Hepatocyte (in vitro differentiated cells): ENCODE measurements around the gene MEIS2. TPM values are rescaled to one million over a fixed set of nuclear protein-coding genes. Genes with fewer than 3 reads are reported as not detected.

Experiments used
- DNase-seq: peaks from one replicate; pipeline ENCODE4 v3.0.0-alpha.2; 2016; ENCODE audit warnings: low spot score
- H2AFZ ChIP-seq: fragments of 200-600 bp; sonication (generic); 2 replicates; pipeline ENCODE4 v1.6.0; 2016; ENCODE audit warnings: antibody characterized with exemption, mild to moderate bottlenecking
- H3K27ac ChIP-seq: fragments of 200-600 bp; sonication (generic); 2 replicates; pipeline ENCODE4 v1.5.1; 2016; ENCODE audit warnings: mild to moderate bottlenecking
- H3K27me3 ChIP-seq: fragments of 200-600 bp; sonication (generic); 2 replicates; pipeline ENCODE4 v1.6.1; 2016
- H3K36me3 ChIP-seq: fragments of 200-600 bp; sonication (generic); replicated peaks from 2 replicates; pipeline ENCODE4 v1.5.1; 2016; ENCODE audit warnings: low read depth; ENCODE audit not compliant: insufficient read depth
- H3K4me1 ChIP-seq: fragments of 200-600 bp; sonication (generic); 2 replicates; pipeline ENCODE4 v1.5.1; 2016; ENCODE audit warnings: mild to moderate bottlenecking, moderate library complexity; ENCODE audit not compliant: insufficient read depth
- H3K4me2 ChIP-seq: fragments of 200-600 bp; sonication (generic); 2 replicates; pipeline ENCODE4 v1.6.0; 2016
- H3K4me3 ChIP-seq: fragments of 200-600 bp; sonication (generic); 2 replicates; pipeline ENCODE4 v1.5.1; 2016; ENCODE audit warnings: mild to moderate bottlenecking
- H3K79me2 ChIP-seq: fragments of 200-600 bp; sonication (generic); 2 replicates; pipeline ENCODE4 v1.6.0; 2017; ENCODE audit warnings: mild to moderate bottlenecking
- H3K9me2 ChIP-seq: fragments of 200-600 bp; sonication (generic); replicated peaks from 2 replicates; pipeline ENCODE4 v1.6.0; 2017; ENCODE audit warnings: mild to moderate bottlenecking; ENCODE audit not compliant: insufficient read depth
- H3K9me3 ChIP-seq: fragments of 200-600 bp; sonication (generic); 2 replicates; pipeline ENCODE4 v1.5.1; 2016; ENCODE audit warnings: low read depth, mild to moderate bottlenecking
- H4K20me1 ChIP-seq: fragments of 200-600 bp; sonication (generic); 2 replicates; pipeline ENCODE4 v1.6.0; 2016; ENCODE audit warnings: mild to moderate bottlenecking; ENCODE audit not compliant: insufficient read depth, poor library complexity, severe bottlenecking
- EZH2 ChIP-seq: fragments of 200-600 bp; sonication (generic); IDR thresholded peaks from 2 replicates; pipeline ENCODE4 v1.6.1; 2016; ENCODE audit warnings: antibody characterized with exemption, mild to moderate bottlenecking, borderline replicate concordance
- EZH2phosphoT487 ChIP-seq: fragments of 200-600 bp; sonication (generic); IDR thresholded peaks from one replicate; pipeline ENCODE4 v1.6.1; 2018; ENCODE audit warnings: antibody characterized with exemption, mild to moderate bottlenecking, low read depth, moderate library complexity; ENCODE audit not compliant: unreplicated experiment, severe bottlenecking
- WGBS: methylation state at CpG from one replicate; pipeline ENCODE4 v1.1.6; 2016; ENCODE audit warnings: low lambda C conversion rate; ENCODE audit errors: missing lambda C conversion rate; 5-methylcytosine and 5-hydroxymethylcytosine counted together
- polyA plus RNA-seq: library from polyadenylated mRNA; unstranded; fragments of >200 nt; fragmentation: Nextera tagmentation; extraction: Ambion mirVana; gene quantifications from 2 replicates; pipeline ENCODE4 v1.2.1, GENCODE V29; 2016
- total RNA-seq: library from RNA; depleted of rRNA; stranded (reverse); fragments of >200 nt; gene quantifications from 2 replicates; pipeline ENCODE4 v1.2.3, GENCODE V29; 2014
- TF ChIP-seq, protein P1 (sequence below): fragments of 200-600 bp; sonication (generic); IDR thresholded peaks from 2 replicates; pipeline ENCODE4 v1.5.1; 2016; ENCODE audit warnings: antibody characterized with exemption, mild to moderate bottlenecking; ENCODE audit not compliant: poor library complexity

Gene MEIS2
- total and polyA plus RNA-seq, 2 experiments from 2014 or later = 20.6 to 33.5 TPM

DNA sequence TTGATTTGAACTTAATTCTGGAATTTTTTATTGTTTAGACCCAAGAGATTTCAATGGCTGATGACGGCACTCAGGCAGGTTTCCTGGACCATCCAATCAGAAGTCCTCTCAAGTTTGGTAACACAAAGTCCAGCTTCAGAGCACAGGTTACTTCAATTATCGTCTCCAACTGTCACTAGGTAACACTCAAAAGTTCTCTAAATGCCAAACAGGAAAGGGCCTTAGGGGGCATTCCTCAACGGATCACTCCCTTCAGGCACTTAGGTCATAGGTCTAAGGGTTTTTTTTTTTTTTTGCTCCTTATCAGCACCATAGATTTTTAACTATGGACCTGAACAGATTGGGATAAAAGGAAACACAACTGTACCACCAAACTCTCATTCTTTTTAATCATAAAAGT lies 85.8 kb downstream of the MEIS2 start:
- Histone ChIP-seq H3K9me2 (no peaks in the 10 kb centered on the region), H3K27me3 (no peaks in the 10 kb centered on the region), H3K4me1 (peaks cover 23% of the 10 kb centered on the region), H3K9me3 (no peaks in the 10 kb centered on the region), H3K4me3 (no peak overlapping the region), H3K4me2 (peak overlapping the region; percentile 31), H4K20me1 (no peaks in the 10 kb centered on the region), H3K79me2 (peaks cover 14% of the 10 kb centered on the region), H2AFZ (no peak overlapping the region), H3K27ac (peak overlapping the region; percentile 33), H3K36me3 (no peaks in the 10 kb centered on the region)
- DNase-seq = no peak
- TF ChIP-seq, protein P1, sequence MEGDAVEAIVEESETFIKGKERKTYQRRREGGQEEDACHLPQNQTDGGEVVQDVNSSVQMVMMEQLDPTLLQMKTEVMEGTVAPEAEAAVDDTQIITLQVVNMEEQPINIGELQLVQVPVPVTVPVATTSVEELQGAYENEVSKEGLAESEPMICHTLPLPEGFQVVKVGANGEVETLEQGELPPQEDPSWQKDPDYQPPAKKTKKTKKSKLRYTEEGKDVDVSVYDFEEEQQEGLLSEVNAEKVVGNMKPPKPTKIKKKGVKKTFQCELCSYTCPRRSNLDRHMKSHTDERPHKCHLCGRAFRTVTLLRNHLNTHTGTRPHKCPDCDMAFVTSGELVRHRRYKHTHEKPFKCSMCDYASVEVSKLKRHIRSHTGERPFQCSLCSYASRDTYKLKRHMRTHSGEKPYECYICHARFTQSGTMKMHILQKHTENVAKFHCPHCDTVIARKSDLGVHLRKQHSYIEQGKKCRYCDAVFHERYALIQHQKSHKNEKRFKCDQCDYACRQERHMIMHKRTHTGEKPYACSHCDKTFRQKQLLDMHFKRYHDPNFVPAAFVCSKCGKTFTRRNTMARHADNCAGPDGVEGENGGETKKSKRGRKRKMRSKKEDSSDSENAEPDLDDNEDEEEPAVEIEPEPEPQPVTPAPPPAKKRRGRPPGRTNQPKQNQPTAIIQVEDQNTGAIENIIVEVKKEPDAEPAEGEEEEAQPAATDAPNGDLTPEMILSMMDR = no peak
- TF ChIP-seq EZH2phosphoT487 (no peak), EZH2 (no peak)
- 65% methylated on average over 3 of the region's 3 CpGs for WGBS

GRCh38 chr15:37014137-37014536 lies 86.2 kb downstream of the MEIS2 start:
- no peaks in the 10 kb centered on the region for H3K9me2 ChIP-seq
- TF ChIP-seq EZH2 = no peak
- TF ChIP-seq, protein P1 = no peak
- no peak for TF ChIP-seq EZH2phosphoT487
- peaks cover 19% of the 10 kb centered on the region for H3K4me1 ChIP-seq
- no peaks in the 10 kb centered on the region for H3K27me3 ChIP-seq
- H3K79me2 ChIP-seq = peaks cover 14% of the 10 kb centered on the region
- H3K9me3 ChIP-seq = no peaks in the 10 kb centered on the region
- H2AFZ ChIP-seq = no peak overlapping the region
- H3K27ac ChIP-seq = no peak overlapping the region
- no peak overlapping the region for H3K4me2 ChIP-seq
- no peaks in the 10 kb centered on the region for H3K36me3 ChIP-seq
- 37% methylated on average over 2 of the region's 2 CpGs for WGBS
- no peak overlapping the region for H3K4me3 ChIP-seq
- no peaks in the 10 kb centered on the region for H4K20me1 ChIP-seq
- no peak for DNase-seq

GRCh38 chr15:37010595-37010994 lies 89.8 kb downstream of the MEIS2 start:
- TF ChIP-seq EZH2phosphoT487 (no peak), EZH2 (no peak)
- TF ChIP-seq, protein P1 = no peak
- Histone ChIP-seq H3K4me3 (no peak overlapping the region), H2AFZ (no peak overlapping the region), H3K9me3 (no peaks in the 10 kb centered on the region), H3K27ac (no peak overlapping the region), H3K79me2 (peaks cover 6% of the 10 kb centered on the region), H3K36me3 (no peaks in the 10 kb centered on the region), H4K20me1 (no peaks in the 10 kb centered on the region), H3K9me2 (no peaks in the 10 kb centered on the region), H3K4me1 (peaks cover 11% of the 10 kb centered on the region), H3K4me2 (no peak overlapping the region), H3K27me3 (no peaks in the 10 kb centered on the region)
- DNase-seq = no peak
- 92% methylated on average over 7 of the region's 7 CpGs for WGBS

DNA sequence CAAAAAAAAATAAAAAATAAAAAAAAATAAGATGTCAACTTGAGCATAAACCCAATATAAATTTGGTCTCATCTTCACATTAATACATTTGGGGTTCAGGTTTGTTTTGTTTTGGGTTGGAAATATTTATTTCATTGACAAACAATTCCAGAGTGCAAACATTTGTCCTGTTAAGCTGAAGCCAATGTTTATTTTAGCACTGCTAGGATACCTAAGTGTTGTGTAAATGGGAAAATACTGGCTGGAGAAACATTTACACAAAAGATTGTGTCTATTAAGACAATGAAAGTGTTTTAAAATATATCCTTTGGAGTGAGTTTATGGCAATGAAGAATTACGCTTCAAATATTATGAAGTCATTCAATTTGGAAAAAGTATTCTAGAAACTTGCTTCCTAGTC lies 91.1 kb downstream of the MEIS2 start:
- no peaks in the 10 kb centered on the region for H3K36me3 ChIP-seq
- DNase-seq = no peak
- no peaks in the 10 kb centered on the region for H3K9me2 ChIP-seq
- no peaks in the 10 kb centered on the region for H4K20me1 ChIP-seq
- no peak overlapping the region for H2AFZ ChIP-seq
- H3K27me3 ChIP-seq = no peaks in the 10 kb centered on the region
- 83% methylated on average over 1 of the region's 1 CpG for WGBS
- TF ChIP-seq, protein P1 = no peak
- TF ChIP-seq EZH2 = no peak
- no peak for TF ChIP-seq EZH2phosphoT487
- no peaks in the 10 kb centered on the region for H3K9me3 ChIP-seq
- no peak overlapping the region for H3K4me2 ChIP-seq
- H3K79me2 ChIP-seq = peaks cover 6% of the 10 kb centered on the region
- H3K27ac ChIP-seq = no peak overlapping the region
- H3K4me3 ChIP-seq = no peak overlapping the region
- no peaks in the 10 kb centered on the region for H3K4me1 ChIP-seq
